ENCODE measurements around the gene NR2C1. TPM values are rescaled to one million over a fixed set of nuclear protein-coding genes. Genes with fewer than 3 reads are reported as not detected.
"Not testable (repeated sequence)": the region's sequence is repeated elsewhere in the genome, so short reads cannot be mapped to it uniquely, and the experiment has no call there.

NR2C1 gene
- total RNA-seq = 33.8 TPM
- long read RNA-seq, full-length matches to known transcripts = 12 of 38 reads
- long read RNA-seq, partial matches to known transcripts = 0 of 38 reads
- long read RNA-seq, other reads (novel, unspliced or antisense) = 26 of 38 reads

GRCh38 chr12:95072900-95073697, at the start of gene NR2C1:
Gene NR2C1 (minus strand): TSS chr12:95073618. CDS start chr12:95067384, 6,234 bp downstream.
- DNase-seq (peak; percentile 94), ATAC-seq (ENCODE audit: poor library complexity) (peak; percentile 98)
- intact Hi-C loops (cut with DNase I) = no loop called here

GRCh38 chr12:95118788-95119179, 45.4 kb upstream of the NR2C1 start:
- intact Hi-C loops (cut with DNase I) = loop anchor here (10.0 kb wide), 1 partner anchor 416 kb away; no protein-coding TSS in a partner anchor
- ATAC-seq (ENCODE audit: poor library complexity) = no peak
- no peak for DNase-seq

GRCh38 chr12:95118138-95118787, 44.8 kb upstream of the NR2C1 start:
- DNase-seq = no peak
- intact Hi-C loops (cut with DNase I) = loop anchor here (10.0 kb wide), 1 partner anchor 417 kb away; no protein-coding TSS in a partner anchor
- ATAC-seq (ENCODE audit: poor library complexity) = no peak

GRCh38 chr12:95117178-95117599, 43.8 kb upstream of the NR2C1 start:
- no peak for DNase-seq
- peak; percentile 95 for ATAC-seq (ENCODE audit: poor library complexity)
- intact Hi-C loops (cut with DNase I) = loop anchor here (2.0 to 10.0 kb wide), 2 partner anchors 220 to 418 kb away; no protein-coding TSS in a partner anchor

DNA sequence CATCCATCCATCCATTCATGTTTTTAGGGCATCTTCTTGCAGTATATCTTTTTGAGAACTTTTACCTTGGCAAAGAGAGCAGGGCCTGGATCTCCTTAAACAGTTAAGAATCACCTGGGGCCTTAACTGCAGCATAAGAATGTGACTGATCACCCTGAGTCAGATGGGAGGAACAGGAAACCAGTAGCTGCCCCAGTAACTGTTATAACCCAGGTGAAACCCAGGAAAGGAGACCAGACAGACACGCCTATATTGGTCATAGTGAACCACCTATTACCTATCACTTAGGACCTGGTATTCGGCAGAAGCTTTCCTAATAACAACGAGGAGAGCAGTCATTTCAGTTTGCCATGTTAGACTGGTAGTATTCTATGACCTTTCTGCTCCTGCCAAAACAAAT, 43.4 kb upstream of the NR2C1 start:
- intact Hi-C loops (cut with DNase I) = loop anchor here (2.0 to 10.0 kb wide), 2 partner anchors 220 to 418 kb away; no protein-coding TSS in a partner anchor
- ATAC-seq (ENCODE audit: poor library complexity) (peak; percentile 39), DNase-seq (no peak)

GRCh38 chr12:95116341-95116740, 42.9 kb upstream of the NR2C1 start:
- intact Hi-C loops (cut with DNase I) = loop anchor here (2.0 to 10.0 kb wide), 2 partner anchors 220 to 418 kb away; no protein-coding TSS in a partner anchor
- ATAC-seq (ENCODE audit: poor library complexity) = no peak
- no peak for DNase-seq

DNA sequence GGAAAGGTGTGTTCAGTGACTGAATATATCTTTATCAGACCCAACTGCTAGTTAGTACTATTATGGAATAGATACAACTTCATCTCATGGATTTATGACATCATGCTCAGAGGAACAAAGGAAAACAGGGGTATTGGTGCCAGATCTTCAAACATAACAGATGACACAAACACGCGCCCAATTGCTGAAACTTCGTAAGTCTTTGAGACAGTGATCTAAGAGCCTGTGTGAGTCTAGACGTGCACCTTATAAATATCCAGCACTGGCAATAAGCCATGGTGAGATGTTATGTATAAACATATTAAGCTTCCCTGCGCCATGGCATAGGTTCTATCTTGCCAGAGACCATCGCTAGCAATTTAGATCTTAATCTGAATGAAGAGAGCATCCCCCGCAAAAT, 42.2 kb upstream of the NR2C1 start:
- intact Hi-C loops (cut with DNase I) = loop anchor here (2.0 to 10.0 kb wide), 2 partner anchors 221 to 419 kb away; no protein-coding TSS in a partner anchor
- no peak for DNase-seq
- ATAC-seq (ENCODE audit: poor library complexity) = no peak

- ATAC-seq (ENCODE audit: poor library complexity) (no peak), DNase-seq (no peak)
- intact Hi-C loops (cut with DNase I) = loop anchor here (10.0 kb wide), 1 partner anchor 420 kb away; no protein-coding TSS in a partner anchor
Observed at GRCh38 chr12:95114766-95115405, 41.5 kb upstream of the NR2C1 start.

DNA sequence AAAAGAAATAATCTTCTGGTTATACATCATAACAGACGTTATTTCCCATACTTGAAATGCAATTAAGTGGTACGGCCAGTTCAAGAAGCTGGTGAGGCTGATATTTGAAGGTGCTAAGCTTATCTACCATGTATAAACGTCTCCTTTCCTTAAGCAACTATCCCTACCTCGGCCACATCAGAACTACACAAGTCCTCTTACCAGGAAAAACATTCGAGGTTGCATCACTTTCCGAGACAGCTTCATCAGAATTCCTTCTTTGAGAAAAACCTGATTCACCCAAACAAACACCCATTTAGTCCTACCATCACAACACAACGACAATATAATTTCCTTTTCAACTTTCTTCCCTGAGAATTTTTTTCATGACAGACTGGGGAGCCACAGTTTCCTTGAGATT, 33.9 kb upstream of the NR2C1 start:
- no peak for DNase-seq
- ATAC-seq (ENCODE audit: poor library complexity) = no peak
- intact Hi-C loops (cut with DNase I) = no loop called here

GRCh38 chr12:95105540-95105939, 32.1 kb upstream of the NR2C1 start:
- intact Hi-C loops (cut with DNase I) = no loop called here
- DNase-seq (no peak), ATAC-seq (ENCODE audit: poor library complexity) (no peak)

DNA sequence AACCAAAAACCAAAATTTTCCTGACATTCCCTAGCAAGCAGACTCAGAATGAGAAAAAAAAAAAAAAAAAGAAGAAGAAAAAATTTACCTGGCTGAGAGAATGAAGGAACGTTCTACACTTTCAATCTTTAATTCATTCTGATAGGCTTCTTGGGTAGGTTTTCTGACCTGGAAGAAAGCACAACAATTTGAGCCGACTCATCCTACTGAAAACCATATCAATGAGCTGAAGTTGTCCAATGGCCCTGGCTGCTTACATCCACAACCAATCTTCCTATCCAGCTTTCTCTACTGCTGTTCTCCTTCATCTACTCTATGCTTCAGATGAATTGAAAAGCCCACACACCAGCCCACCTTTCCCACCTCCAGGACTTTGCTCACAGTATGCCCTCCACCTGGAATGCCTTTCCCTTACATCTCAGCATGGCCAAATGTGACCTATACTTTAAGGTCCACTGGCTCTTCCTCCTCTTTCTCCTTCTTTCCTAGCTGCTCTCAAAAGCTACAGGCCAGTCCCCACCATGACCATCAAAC, 31.6 kb upstream of the NR2C1 start:
- DNase-seq (no peak), ATAC-seq (ENCODE audit: poor library complexity) (no peak)
- intact Hi-C loops (cut with DNase I) = no loop called here

DNA sequence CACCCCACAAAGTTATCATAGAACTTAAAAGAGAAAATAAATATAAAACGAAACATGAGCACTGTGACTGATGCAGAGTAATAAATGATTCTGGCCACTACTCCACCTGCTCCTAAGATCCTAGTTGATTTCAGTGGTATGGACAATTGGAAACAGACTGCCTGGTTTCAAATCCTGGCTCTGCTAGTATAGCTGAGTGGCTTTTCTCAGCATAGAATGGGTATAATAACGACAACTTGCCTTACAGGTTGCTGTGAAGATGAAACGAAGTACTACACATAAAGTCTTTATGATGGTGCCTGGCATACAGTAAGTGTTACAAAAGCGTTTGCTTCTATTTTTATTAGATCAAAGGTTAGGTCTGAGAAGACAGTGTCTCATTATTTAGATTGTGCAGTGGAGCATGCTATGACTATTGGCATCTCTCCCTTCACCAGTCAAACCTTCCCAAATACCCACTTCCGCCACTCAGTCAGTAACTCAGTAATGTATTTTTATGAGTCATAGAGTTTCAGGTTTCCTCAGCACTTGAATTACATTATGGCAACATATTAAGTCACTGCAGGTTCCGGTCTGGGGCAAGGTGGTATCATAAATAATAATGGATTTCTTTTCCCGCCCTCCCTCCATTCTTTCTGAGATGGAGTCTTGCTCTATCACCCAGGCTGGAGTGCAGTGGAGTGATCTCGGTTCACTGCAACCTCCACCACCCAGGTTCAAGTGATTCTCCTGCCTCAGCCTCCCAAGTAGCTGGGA, 29.7 kb upstream of the NR2C1 start:
- no peak for DNase-seq
- peak; percentile 17 for ATAC-seq (ENCODE audit: poor library complexity)
- intact Hi-C loops (cut with DNase I) = no loop called here

- DNase-seq; ATAC-seq (ENCODE audit: poor library complexity); intact Hi-C loops (cut with DNase I): not testable (repeated sequence)
Observed at GRCh38 chr12:95101957-95102356, 28.5 kb upstream of the NR2C1 start.

GRCh38 chr12:95100264-95101190, 27.1 kb upstream of the NR2C1 start:
- DNase-seq (no peak), ATAC-seq (ENCODE audit: poor library complexity) (peak; percentile 67)
- intact Hi-C loops (cut with DNase I) = no loop called here

GRCh38 chr12:95099270-95099790, 25.9 kb upstream of the NR2C1 start:
- ATAC-seq (ENCODE audit: poor library complexity) (no peak), DNase-seq (no peak)

GRCh38 chr12:95096852-95097251, 23.4 kb upstream of the NR2C1 start:
- intact Hi-C loops (cut with DNase I) = no loop called here
- ATAC-seq (ENCODE audit: poor library complexity) = peak; percentile 72
- DNase-seq = no peak

More at GRCh38 chr12:95099270-95099790, 25.9 kb upstream of the NR2C1 start:
- intact Hi-C loops (cut with DNase I) = no loop called here

GRCh38 chr12:95096378-95096777, 23.0 kb upstream of the NR2C1 start:
- intact Hi-C loops (cut with DNase I) = no loop called here
- no peak for DNase-seq
- peak; percentile 5 for ATAC-seq (ENCODE audit: poor library complexity)

All from Right ventricle myocardium superior (tissue), 1 donor.